ENCODE measurements around the gene LCLAT1.

LCLAT1 gene

GRCh38 chr2:30447149-30448045, at the start of gene LCLAT1:
Gene LCLAT1 (plus strand): TSS chr2:30447246. CDS start chr2:30525591, 78,345 bp downstream.
- peak; percentile 82 for DNase-seq

GRCh38 chr2:30398084-30398873, 48.8 kb upstream of the LCLAT1 start:
- no peak for DNase-seq

DNA sequence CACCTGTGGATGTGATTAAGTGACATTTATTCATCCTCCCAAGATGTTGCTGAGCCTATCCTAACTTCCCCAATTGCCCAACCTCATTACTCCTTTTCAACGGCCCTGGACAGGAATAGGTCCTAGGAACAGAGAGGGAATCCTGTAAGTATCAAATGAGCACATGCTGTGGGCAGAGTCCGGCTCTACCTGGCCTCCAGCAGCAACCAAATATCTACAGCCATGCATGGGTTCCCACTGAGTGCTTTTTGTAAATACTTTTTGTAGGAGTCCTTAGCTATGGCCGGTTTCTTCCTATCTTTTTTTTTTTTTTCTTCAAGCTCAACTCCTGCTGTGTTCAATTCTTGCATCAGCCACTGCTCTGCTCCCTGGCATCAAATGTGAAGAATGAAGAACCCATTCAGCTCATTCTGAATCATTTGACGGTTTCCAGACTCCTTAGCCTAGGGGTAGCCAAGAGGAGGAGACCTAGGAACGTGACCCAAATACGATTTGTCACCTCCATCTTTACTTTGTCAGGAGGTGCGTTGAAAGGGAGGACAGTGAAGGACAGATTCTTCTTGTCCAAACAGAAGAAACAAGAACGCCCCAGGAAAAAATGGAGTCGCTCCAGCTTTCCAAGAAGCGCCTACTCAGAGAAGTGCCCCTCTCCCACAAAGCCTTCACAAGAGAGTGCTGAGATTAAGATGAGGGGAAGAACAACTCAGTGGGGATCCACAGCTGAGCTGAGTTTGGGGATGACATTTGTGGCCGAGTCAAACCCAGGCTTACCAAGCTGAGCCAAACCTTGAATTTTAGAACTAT, 46.7 kb upstream of the LCLAT1 start:
- no peak for DNase-seq

DNA sequence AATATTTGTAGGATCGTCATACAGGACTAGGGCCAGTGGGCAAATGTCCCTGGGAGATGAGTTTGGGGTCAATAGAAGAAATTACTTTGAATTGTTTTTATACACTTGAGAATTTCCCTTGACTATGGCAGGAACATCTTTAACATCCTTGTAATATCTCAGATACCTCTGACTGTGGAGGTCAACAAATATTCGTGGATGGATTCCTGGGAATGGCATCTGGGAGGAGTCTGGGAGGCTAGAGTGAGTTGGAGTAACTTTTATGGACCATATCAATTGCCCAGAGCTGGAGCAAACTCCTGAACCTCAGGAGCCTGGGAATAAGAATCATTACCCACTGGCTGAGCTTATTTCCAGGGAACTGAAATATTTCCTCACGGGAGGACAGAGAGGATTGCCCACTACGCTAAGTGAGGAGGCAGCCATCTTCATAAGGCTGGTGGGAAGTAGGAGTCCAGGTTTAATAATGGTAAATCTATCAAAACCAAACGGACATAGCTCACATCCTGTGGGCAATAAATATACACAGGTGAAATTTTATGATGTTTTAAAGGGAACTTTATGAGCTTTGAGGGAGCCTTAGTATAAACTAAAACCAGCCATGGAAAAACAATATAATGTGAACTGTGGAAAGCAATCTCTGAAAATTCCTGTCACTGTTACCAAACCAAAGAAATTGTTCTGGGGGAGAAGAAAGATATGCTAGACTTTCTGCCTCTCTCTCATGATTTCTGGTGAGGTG, 44.4 kb upstream of the LCLAT1 start:
- no peak for DNase-seq

DNA sequence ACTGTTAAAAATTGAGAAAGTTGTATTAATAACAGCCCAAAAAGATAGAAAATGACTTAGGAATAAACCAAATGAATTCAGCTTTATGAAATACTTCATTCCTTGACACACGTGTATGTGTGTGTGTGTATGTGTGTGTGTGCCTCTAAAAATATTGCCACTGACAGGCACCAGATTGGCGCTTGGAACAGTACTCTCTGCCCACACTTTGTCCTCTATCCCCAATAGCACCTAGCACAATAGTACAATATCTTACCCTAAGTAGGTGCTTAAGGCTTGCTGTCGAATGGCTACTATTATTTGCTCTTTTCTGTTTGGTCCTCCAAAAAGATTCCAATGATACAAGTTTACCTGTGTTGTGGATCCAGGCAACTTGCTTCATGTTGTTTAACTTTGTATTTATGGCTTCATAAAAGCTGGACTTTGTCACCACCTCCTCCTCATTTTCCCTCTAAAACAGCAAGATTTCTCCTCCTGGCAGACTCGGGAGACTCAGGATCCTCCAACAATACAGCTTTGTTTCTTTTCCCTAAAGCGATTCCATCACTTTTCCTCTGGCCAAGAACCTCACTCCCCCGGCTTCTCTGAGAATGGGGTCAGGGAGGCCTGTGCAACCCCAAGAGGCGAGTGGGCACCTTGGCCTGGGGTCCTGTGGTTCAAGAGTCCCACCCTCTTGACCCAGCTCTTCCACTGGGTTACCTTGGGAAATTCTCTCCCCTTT, 43.3 kb upstream of the LCLAT1 start:
- DNase-seq = no peak

DNA sequence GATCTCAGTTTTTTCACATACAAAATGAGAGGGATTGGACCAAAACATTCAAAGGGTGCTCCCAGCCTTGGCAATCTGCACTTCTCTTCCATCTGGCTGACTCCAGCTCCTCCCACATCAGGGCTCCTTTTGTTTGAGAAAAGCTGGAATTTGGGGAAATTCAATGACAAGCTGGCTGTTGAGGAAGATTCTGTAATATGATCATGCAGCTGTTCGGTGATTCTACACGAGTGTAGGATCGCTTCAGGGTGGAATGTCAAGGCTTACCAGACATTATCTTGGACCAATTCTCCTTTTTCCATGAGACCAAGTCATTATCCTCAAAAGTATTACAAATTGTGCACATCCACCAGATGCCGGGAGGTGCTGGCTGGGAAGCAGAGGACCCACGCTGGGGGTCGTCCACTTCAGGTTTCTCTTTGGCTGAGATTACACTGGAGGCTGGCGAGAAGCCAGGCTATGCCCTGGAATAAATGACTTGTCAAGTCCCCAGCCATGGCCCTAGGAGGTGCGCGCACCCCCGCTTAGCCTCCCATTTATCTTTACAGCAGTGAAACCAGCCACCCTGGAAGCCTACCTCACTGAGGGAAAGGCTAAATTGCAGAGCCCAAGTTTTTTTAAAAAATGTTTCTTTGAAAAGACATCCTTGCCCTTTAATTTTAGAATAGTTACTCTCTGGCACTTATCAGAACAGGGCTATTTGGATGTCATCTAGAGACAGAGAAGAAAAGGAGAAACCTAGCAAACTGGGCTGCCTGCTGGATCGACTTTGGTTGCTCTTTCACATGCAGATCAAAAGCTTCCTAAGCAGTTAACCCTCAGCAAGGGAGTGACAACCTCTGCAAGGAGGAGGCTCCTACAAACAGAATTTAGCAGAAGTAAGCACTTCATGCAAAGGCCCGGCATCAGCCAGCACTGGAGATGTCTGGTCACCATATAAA, 42.5 kb upstream of the LCLAT1 start:
- DNase-seq = no peak

- no peak for DNase-seq
These were observed 41.8 kb upstream of the LCLAT1 start for GRCh38 chr2:30405260-30405605.

- DNase-seq = no peak
These were observed 40.2 kb upstream of the LCLAT1 start for GRCh38 chr2:30406853-30407252.

DNA sequence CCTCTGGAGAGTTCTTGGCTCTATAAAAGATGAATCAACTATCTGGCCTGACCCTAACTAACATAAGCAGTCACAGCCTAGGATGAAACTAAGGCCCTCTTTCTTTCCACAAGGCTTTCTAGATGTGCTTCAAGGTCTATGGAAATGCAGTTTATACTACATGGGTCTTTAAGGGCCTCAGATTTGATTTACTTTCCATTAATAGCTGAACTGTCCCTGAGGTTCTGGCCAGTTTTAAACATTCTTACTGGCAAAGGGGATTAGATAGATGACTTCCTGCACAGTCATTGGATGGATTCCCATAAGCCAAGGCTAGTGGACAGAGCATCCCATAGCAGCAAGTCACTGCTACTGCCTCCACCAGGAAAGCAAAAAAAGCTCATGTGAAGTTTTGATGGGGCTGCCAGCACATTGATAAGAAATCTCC, 38.1 kb upstream of the LCLAT1 start:
- DNase-seq = no peak

GRCh38 chr2:30410217-30410616, 36.8 kb upstream of the LCLAT1 start:
- DNase-seq = no peak

- DNase-seq = no peak
These were observed 34.9 kb upstream of the LCLAT1 start for GRCh38 chr2:30412047-30412683.

DNA sequence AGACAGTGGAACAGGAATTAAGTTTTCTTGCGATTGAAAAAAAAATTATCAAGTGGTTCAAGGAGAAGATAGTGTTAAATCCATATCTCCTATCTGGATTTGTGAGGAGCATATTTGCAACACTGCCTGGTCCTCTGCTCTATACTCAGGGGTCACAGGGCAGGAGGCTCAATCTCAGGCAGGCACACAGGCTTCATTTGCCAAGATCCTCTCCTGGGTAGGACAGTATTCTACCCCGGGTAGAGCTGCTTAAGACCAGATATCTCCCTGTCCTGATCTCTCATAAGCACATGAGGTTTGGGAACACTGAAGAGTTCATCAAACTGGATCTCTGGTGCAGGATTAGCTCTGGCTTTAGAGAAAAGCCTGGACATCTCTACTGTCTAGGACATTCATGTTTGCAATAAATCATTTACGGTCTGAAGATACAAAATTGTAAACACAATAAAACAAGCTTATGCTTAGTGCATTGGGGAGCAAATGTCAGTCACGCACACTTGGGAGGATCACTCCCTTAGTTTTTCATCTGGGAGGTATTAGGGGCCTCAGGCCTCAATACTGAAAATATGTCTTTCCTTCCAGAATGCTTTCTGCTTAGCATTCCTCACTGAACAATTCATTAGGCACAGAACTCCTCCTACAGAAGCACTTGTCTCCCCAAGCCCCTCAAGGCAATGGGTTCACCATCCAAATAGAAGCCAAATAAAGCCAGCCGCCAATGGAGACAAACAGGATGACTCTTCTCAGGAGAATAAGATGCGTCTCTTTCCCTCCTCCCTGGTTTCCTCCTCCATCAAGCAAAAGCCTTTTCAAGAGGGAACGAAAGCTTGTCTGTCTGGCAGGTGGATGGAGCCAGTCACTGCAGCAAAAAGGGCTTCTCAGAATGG, 34.1 kb upstream of the LCLAT1 start:
- DNase-seq = no peak

DNA sequence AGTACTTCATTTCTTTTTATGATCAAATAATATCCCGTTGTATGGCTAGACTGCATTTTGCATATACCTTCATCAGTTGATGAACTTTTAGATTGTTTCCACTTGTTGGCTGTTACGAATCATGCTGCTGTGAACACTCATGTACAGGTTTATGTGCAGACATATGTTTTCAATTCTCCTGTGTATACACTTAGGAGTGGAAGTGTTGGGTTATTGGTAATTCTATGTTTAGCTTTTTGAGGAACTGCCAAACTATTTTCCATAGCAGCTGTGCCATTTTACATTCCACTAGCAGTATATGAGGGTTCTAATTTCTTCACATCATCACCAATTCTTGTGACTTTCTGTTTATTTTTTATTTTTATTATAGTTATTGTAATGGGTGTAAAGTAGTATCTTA, 32.1 kb upstream of the LCLAT1 start:
- DNase-seq = no peak

- no peak for DNase-seq
These were observed 29.8 kb upstream of the LCLAT1 start for GRCh38 chr2:30417253-30417652.

- DNase-seq = no peak
These were observed 25.9 kb upstream of the LCLAT1 start for GRCh38 chr2:30421026-30421603.

DNA sequence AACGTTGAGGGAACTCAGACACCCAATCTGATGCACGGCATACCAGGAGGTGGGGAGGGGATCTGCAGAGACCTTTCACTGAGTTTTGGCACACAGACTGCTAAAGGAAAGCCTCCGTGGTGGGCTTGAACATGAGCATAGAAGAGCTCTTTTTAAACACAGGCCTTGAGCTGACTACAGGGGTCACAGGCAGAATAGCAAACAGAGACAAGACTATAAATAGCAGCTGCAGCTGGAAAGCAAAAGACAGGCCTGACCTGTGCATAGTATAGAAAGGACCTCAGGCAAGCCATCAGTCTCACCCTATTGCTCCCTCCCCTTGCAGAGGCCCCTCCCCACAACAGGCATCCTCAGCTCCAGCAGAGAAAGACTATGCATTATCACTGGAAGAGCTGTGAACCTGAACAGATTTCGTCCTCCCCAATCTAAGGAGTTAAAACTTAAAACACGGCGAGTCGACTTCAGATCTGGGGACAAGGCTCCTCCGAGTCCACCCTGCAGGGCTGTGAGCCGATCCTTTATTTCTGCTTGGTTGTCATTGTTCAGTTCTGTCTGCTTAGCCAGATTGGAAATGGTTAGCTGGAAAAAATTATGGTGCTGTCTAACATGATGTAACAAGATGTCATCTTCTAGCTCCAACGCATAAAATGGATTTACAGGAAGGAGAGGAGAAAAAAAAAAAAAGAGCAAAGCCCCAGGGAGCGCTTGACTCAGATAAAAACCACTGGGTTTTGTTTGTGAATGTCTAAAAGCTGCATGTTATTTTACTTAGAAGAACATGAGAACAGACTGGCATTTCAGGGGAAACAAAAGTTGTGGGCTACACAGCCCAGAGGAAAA, 25.2 kb upstream of the LCLAT1 start:
- DNase-seq = peak; percentile 34

- DNase-seq = peak; percentile 62
These were observed 24.5 kb upstream of the LCLAT1 start for GRCh38 chr2:30422444-30423040.

Measured in activated CD4-positive, CD25-positive, alpha-beta regulatory T cell treated with anti-CD3 and anti-CD28 coated beads, Interleukin-2, amount 50 U/mL, for 72 hours (primary cell).